ENCODE measurements around the gene RABL6.

RABL6 gene

GRCh38 chr9:136789523-136789937, 18.2 kb upstream of the RABL6 start:
- no peak for FAIRE-seq
- no peak for TF ChIP-seq CTCF (IDR thresholded peaks at IDR 0.05; ENCODE audit: insufficient read depth, missing control alignments)

GRCh38 chr9:136790640-136791515, 16.9 kb upstream of the RABL6 start, which contains the start of gene TMEM141:
Gene TMEM141 (plus strand): TSS chr9:136791344. CDS start chr9:136791371, 27 bp downstream.
- TF ChIP-seq CTCF (IDR thresholded peaks at IDR 0.05; ENCODE audit: insufficient read depth, missing control alignments), result no peak
- FAIRE-seq (no peak), DNase-seq (ENCODE audit: insufficient read length, low spot score) (peak; percentile 93)

More at GRCh38 chr9:136789523-136789937, 18.2 kb upstream of the RABL6 start:
- no peak for DNase-seq (ENCODE audit: insufficient read length, low spot score)

GRCh38 chr9:136791516-136792276, 16.1 kb upstream of the RABL6 start:
- FAIRE-seq, result no peak
- DNase-seq (ENCODE audit: insufficient read length, low spot score), result no peak

GRCh38 chr9:136792321-136793085, 15.2 kb upstream of the RABL6 start:
- TF ChIP-seq CTCF (IDR thresholded peaks at IDR 0.05; ENCODE audit: insufficient read depth, missing control alignments), result no peak
- no peak for DNase-seq (ENCODE audit: insufficient read length, low spot score)
- no peak for FAIRE-seq

More at GRCh38 chr9:136791516-136792276, 16.1 kb upstream of the RABL6 start:
- peak; percentile 43 for TF ChIP-seq CTCF (IDR thresholded peaks at IDR 0.05; ENCODE audit: insufficient read depth, missing control alignments)

GRCh38 chr9:136793086-136793946, 14.4 kb upstream of the RABL6 start:
- no peak for TF ChIP-seq CTCF (IDR thresholded peaks at IDR 0.05; ENCODE audit: insufficient read depth, missing control alignments)
- no peak for FAIRE-seq
- DNase-seq (ENCODE audit: insufficient read length, low spot score), result no peak

Measured in D721Med (cell line).